Naive thymus-derived CD8-positive, alpha-beta T cell (primary cell): ENCODE measurements around the gene NINJ2. TPM values are rescaled to one million over a fixed set of nuclear protein-coding genes. Genes with fewer than 3 reads are reported as not detected.

Experiments used
- ATAC-seq, 2 donors: fragments of 150-1000 bp; cut with Tn5 transposase in 1 of 2; sonication (Bioruptor Pico), chemical (Tn5 transposase) in 1 of 2; 1 replicate in 1 of 2; 2 replicates in 1 of 2; pipeline ENCODE4 v1.10.0; 2021; ENCODE audit warnings: mild to moderate bottlenecking in 2 of 2, moderate library complexity in 2 of 2
- POLR2A ChIA-PET: fragments of 350-600 bp; sonication (Branson Sonifier 250); formaldehyde crosslinking; loops from one replicate; lab custom pipeline; 2021; ENCODE audit warnings: antibody characterized with exemption; lab: Charles Lee
- DNase-seq, 10 donors: peaks; one replicate each; pipeline versions ENCODE4 v3.0.0 to v3.0.0-alpha.2; 2020 to 2022
- H3K27ac Mint-ChIP-seq, 10 donors: one replicate each; pipeline ENCODE4 v1.8.0; 2020 to 2022; ENCODE audit warnings: mild to moderate bottlenecking in 10 of 10, mixed read lengths in 10 of 10, moderate library complexity in 4 of 10, inconsistent platforms in 1 of 10
- H3K27me3 Mint-ChIP-seq, 5 donors: one replicate each; pipeline ENCODE4 v1.8.0; 2021 to 2022; ENCODE audit warnings: mixed read lengths in 5 of 5
- H3K36me3 Mint-ChIP-seq, 3 donors: one replicate each; pipeline ENCODE4 v1.8.0; 2020 to 2022; ENCODE audit warnings: mixed read lengths in 3 of 3, mild to moderate bottlenecking in 2 of 3, inconsistent platforms in 1 of 3
- H3K4me1 Mint-ChIP-seq, 4 donors: one replicate each; pipeline ENCODE4 v1.8.0; 2021 to 2022; ENCODE audit warnings: mixed read lengths in 4 of 4
- H3K4me3 Mint-ChIP-seq, 10 donors: one replicate each; pipeline ENCODE4 v1.8.0; 2020 to 2022; ENCODE audit warnings: mild to moderate bottlenecking in 10 of 10, mixed read lengths in 10 of 10, moderate library complexity in 6 of 10, inconsistent platforms in 1 of 10
- H3K9me3 Mint-ChIP-seq, 9 donors: one replicate each; pipeline ENCODE4 v1.8.0; 2020 to 2022; ENCODE audit warnings: mixed read lengths in 9 of 9, mild to moderate bottlenecking in 3 of 9, inconsistent platforms in 1 of 9, moderate library complexity in 1 of 9
- polyA plus RNA-seq, 3 donors: library from polyadenylated mRNA; unstranded; fragments of 300-500 nt; fragmentation: Illumina TruSeq; gene quantifications; one replicate each; pipeline ENCODE4 v1.2.3, GENCODE V29; 2021
- total RNA-seq, 8 experiments: library from RNA in 2 of 8; stranded (reverse) in 2 of 8; gene quantifications; one replicate each; pipeline ENCODE4 v1.2.3 and lab custom pipeline; 2021 to 2026

The NINJ2 gene
- total and polyA plus RNA-seq, 5 experiments from 2014 or later, result 0.85 to 5.1 (median 3.9) TPM

- Mint-ChIP-seq H3K27ac (peak overlapping the region in 9 of 10 donors; percentile 4 to 94 (median 79)), H3K4me3 (peak overlapping the region; percentile 37 to 74 (median 66)), H3K27me3 (peaks cover 2 to 35% (median 6%) of the 10 kb centered on the region in 5 donors), H3K9me3 (peaks cover 0 to 2% (median 0%) of the 10 kb centered on the region in 9 donors), H3K4me1 (peaks cover 15 to 36% (median 27%) of the 10 kb centered on the region in 4 donors), H3K36me3 (no peaks in the 10 kb centered on the region)
- peak; percentile 97 for ATAC-seq
- DNase-seq, result peak in 9 of 10 donors; percentile 42 to 93 (median 81)
- POLR2A ChIA-PET, result interaction anchor here (0.6 to 1.2 kb wide), 6 partner anchors 12 to 1337 kb away, joined by 3 to 4 read pairs (median 3); no protein-coding TSS in a partner anchor
Observed at GRCh38 chr12:538731-539539, 124.3 kb downstream of the NINJ2 start.

GRCh38 chr12:537772-538171 lies 125.5 kb downstream of the NINJ2 start:
- Mint-ChIP-seq H3K36me3 (peaks cover 0 to 2% (median 0%) of the 10 kb centered on the region in 3 donors), H3K4me3 (no peak overlapping the region), H3K9me3 (peaks cover 0 to 2% (median under 1%) of the 10 kb centered on the region in 9 donors), H3K4me1 (peaks cover 13 to 34% (median 27%) of the 10 kb centered on the region in 4 donors), H3K27ac (no peak overlapping the region), H3K27me3 (peaks cover 2 to 30% (median 5%) of the 10 kb centered on the region in 5 donors)
- ATAC-seq (no peak), DNase-seq (no peak)
- POLR2A ChIA-PET, result no interaction called here

GRCh38 chr12:536751-537245 lies 126.4 kb downstream of the NINJ2 start:
- Mint-ChIP-seq H3K36me3 (peaks cover 0 to 10% (median 9%) of the 10 kb centered on the region in 3 donors), H3K9me3 (peaks cover 0 to 12% (median 9%) of the 10 kb centered on the region in 9 donors), H3K4me1 (peaks cover 13 to 29% (median 24%) of the 10 kb centered on the region in 4 donors), H3K27ac (no peak overlapping the region), H3K4me3 (no peak overlapping the region), H3K27me3 (peaks cover under 1 to 21% (median 6%) of the 10 kb centered on the region in 5 donors)
- no peak for ATAC-seq
- DNase-seq, result no peak
- POLR2A ChIA-PET, result interaction anchor here (0.5 to 1.2 kb wide), 2 partner anchors 10 to 62 kb away, joined by 3 read pairs; no protein-coding TSS in a partner anchor

GRCh38 chr12:535396-535795 lies 127.8 kb downstream of the NINJ2 start:
- ATAC-seq (no peak), DNase-seq (no peak)
- Mint-ChIP-seq H3K9me3 (peaks cover 0 to 17% (median 12%) of the 10 kb centered on the region in 9 donors), H3K27me3 (peaks cover 0 to 15% (median 5%) of the 10 kb centered on the region in 5 donors), H3K27ac (no peak overlapping the region), H3K4me3 (no peak overlapping the region), H3K4me1 (peaks cover 10 to 23% (median 20%) of the 10 kb centered on the region in 4 donors), H3K36me3 (peaks cover 0 to 10% (median 9%) of the 10 kb centered on the region in 3 donors)
- POLR2A ChIA-PET, result no interaction called here

- H3K27me3 Mint-ChIP-seq, result peaks cover 0 to 9% (median 2%) of the 10 kb centered on the region in 5 donors
- H3K27ac Mint-ChIP-seq, result no peak overlapping the region
- H3K36me3 Mint-ChIP-seq, result peaks cover 0 to 10% (median 9%) of the 10 kb centered on the region in 3 donors
- DNase-seq, result no peak
- POLR2A ChIA-PET, result no interaction called here
- H3K4me1 Mint-ChIP-seq, result peaks cover 3 to 11% (median 8%) of the 10 kb centered on the region in 4 donors
- no peak for ATAC-seq
- H3K4me3 Mint-ChIP-seq, result no peak overlapping the region
- H3K9me3 Mint-ChIP-seq, result peaks cover 0 to 21% (median 11%) of the 10 kb centered on the region in 9 donors
Observed at GRCh38 chr12:534216-534615, 129.0 kb downstream of the NINJ2 start.

GRCh38 chr12:533718-534117 lies 129.5 kb downstream of the NINJ2 start:
- Mint-ChIP-seq H3K4me3 (no peak overlapping the region), H3K4me1 (peaks cover 0 to 6% (median 3%) of the 10 kb centered on the region in 4 donors), H3K9me3 (peaks cover 0 to 21% (median 11%) of the 10 kb centered on the region in 9 donors), H3K27me3 (peaks cover 0 to 9% (median 2%) of the 10 kb centered on the region in 5 donors), H3K36me3 (peaks cover 0 to 10% (median 9%) of the 10 kb centered on the region in 3 donors), H3K27ac (no peak overlapping the region)
- DNase-seq (no peak), ATAC-seq (no peak)
- POLR2A ChIA-PET, result no interaction called here

- Mint-ChIP-seq H3K36me3 (peaks cover 0 to 10% (median 9%) of the 10 kb centered on the region in 3 donors), H3K27ac (peak overlapping the region in 1 of 10 donors; percentile 37), H3K4me1 (peaks cover 0 to 3% (median 0%) of the 10 kb centered on the region in 4 donors), H3K9me3 (peaks cover 0 to 21% (median 11%) of the 10 kb centered on the region in 9 donors), H3K27me3 (peaks cover 0 to 9% (median 2%) of the 10 kb centered on the region in 5 donors), H3K4me3 (no peak overlapping the region)
- POLR2A ChIA-PET, result no interaction called here
- DNase-seq, result no peak
- no peak for ATAC-seq
Observed at GRCh38 chr12:532908-533565, 130.2 kb downstream of the NINJ2 start.

GRCh38 chr12:531951-532585 lies 131.2 kb downstream of the NINJ2 start:
- peaks cover 0 to 3% (median 0%) of the 10 kb centered on the region in 4 donors for H3K4me1 Mint-ChIP-seq
- H3K9me3 Mint-ChIP-seq, result peaks cover 0 to 21% (median 11%) of the 10 kb centered on the region in 9 donors
- H3K27me3 Mint-ChIP-seq, result peaks cover 0 to 14% (median 6%) of the 10 kb centered on the region in 5 donors
- DNase-seq (no peak), ATAC-seq (no peak)
- no peak overlapping the region for H3K4me3 Mint-ChIP-seq
- POLR2A ChIA-PET, result no interaction called here
- H3K27ac Mint-ChIP-seq, result no peak overlapping the region
- H3K36me3 Mint-ChIP-seq, result peaks cover 0 to 10% (median 9%) of the 10 kb centered on the region in 3 donors

- H3K4me1 Mint-ChIP-seq, result peaks cover 0 to 3% (median 0%) of the 10 kb centered on the region in 4 donors
- no peak overlapping the region for H3K4me3 Mint-ChIP-seq
- DNase-seq, result no peak
- peak overlapping the region in 1 of 10 donors; percentile 11 for H3K27ac Mint-ChIP-seq
- peaks cover 0 to 10% (median 9%) of the 10 kb centered on the region in 3 donors for H3K36me3 Mint-ChIP-seq
- no peak for ATAC-seq
- peaks cover 0 to 11% (median 5%) of the 10 kb centered on the region in 5 donors for H3K27me3 Mint-ChIP-seq
- H3K9me3 Mint-ChIP-seq, result peaks cover 0 to 21% (median 11%) of the 10 kb centered on the region in 9 donors
- POLR2A ChIA-PET, result no interaction called here
Observed at GRCh38 chr12:530821-531220, 132.4 kb downstream of the NINJ2 start.

- Mint-ChIP-seq H3K4me3 (no peak overlapping the region), H3K27ac (no peak overlapping the region), H3K4me1 (peaks cover 0 to 3% (median 0%) of the 10 kb centered on the region in 4 donors), H3K9me3 (peaks cover 0 to 21% (median 11%) of the 10 kb centered on the region in 9 donors), H3K36me3 (peaks cover 0 to 10% (median 9%) of the 10 kb centered on the region in 3 donors), H3K27me3 (peaks cover 0 to 7% (median 6%) of the 10 kb centered on the region in 5 donors)
- no peak for DNase-seq
- POLR2A ChIA-PET, result no interaction called here
- ATAC-seq, result no peak
Observed at GRCh38 chr12:530308-530707, 132.9 kb downstream of the NINJ2 start.

GRCh38 chr12:527729-528128 lies 135.5 kb downstream of the NINJ2 start:
- Mint-ChIP-seq H3K27me3 (peaks cover 0 to 8% (median 5%) of the 10 kb centered on the region in 5 donors), H3K4me1 (no peaks in the 10 kb centered on the region), H3K36me3 (peaks cover 0 to 9% (median 8%) of the 10 kb centered on the region in 3 donors), H3K9me3 (peaks cover 0 to 18% (median 11%) of the 10 kb centered on the region in 9 donors), H3K27ac (peak overlapping the region in 1 of 10 donors; percentile 46), H3K4me3 (peak overlapping the region in 1 of 10 donors; percentile 73)
- ATAC-seq, result no peak
- POLR2A ChIA-PET, result interaction anchor here (1.3 kb wide), 1 partner anchor 9 kb away, joined by 3 read pairs; no protein-coding TSS in a partner anchor
- no peak for DNase-seq
